HT-29 (cell line): ENCODE data around the gene GOLGA6A. TPM values are rescaled to one million over a fixed set of nuclear protein-coding genes. Genes with fewer than 3 reads are reported as not detected.
"Not testable (repeated sequence)": the region's sequence is repeated elsewhere in the genome, so short reads cannot be mapped to it uniquely, and the experiment has no call there.

ENCODE experiments used
- DNase-seq: peaks from one replicate; pipeline ENCODE4 v3.0.0-alpha.2; 2015; ENCODE audit warnings: low spot score
- total RNA-seq: library from RNA; depleted of rRNA; stranded (reverse); fragments of >200 nt; shearing (Covaris generic); gene quantifications from 2 replicates; pipeline ENCODE4 v1.2.3, GENCODE V29; 2014

The GOLGA6A gene
- total RNA-seq, 1 experiment from 2014 or later, result not detected

DNA sequence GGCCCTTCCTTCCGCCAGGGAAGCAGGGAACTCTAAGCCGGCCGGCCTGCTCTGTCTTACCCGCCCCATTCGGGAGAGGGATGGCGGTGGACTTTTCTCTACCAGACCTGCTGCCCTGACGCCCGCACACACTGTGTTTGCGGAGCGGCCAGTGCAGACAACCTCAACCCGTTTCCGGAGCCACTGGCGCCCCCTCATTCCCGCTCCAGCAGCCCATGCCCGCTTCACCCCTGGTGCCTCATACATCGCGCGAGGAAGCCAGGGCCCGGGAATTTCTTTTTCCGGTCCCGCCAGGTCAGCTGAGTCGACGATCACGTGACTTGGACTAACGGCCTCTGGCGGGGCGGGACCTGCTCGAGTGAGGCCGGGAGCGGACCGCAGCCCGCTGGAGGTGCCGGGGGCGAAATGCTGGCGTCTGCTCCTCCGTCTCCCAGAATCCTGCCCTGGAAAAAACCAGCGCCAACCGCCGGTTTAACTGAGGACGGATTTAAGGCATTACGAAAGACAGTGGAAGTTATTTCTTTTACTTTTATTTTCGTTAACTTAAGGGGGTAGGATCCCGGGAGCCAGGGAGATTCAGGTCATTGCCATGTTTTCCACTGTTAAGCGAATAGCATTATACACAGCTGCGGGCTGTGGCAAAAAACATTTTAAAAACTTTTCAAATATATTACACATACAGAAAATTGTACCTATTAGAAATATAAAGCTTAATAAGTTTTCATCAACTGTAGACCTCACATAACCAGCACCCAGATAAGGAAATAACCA lies 17.8 kb upstream of the GOLGA6A start:
- peak; percentile 87 for DNase-seq

DNA sequence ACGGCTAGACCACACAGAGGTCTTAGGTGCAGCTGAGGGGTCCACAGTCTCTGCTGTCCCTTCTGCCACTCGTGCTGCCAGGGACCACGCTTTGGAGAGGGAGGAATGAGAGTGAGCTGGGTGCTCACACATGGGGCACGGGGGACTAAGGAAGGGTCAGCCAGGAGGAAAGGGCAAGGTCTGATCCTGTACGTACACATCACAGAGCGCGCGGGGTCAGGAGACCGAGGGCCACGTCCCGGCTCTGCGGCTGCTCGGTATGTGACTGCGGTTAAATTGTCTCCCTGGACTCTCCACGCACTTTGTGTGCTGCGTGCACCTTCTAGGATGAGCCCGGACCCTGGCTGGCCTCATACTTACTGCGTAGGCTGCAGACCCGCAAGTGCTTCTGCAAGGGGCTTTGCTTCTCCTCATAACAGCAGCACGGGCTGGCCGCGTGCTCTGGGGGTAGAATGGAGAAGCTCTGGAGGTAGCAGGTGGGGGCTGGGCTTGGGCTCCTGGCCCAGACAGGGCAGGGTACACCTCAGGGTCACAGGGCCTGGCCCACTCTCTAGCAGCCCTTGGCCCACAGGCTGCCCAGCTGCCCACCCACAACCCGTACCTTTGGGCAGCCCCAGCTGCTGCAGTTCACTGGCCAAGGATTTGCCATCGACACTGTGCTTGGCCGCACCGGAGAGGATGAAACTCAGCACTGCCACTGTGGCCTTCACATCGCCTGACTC lies 14.6 kb upstream of the GOLGA6A start:
- not testable (repeated sequence) for DNase-seq

DNA sequence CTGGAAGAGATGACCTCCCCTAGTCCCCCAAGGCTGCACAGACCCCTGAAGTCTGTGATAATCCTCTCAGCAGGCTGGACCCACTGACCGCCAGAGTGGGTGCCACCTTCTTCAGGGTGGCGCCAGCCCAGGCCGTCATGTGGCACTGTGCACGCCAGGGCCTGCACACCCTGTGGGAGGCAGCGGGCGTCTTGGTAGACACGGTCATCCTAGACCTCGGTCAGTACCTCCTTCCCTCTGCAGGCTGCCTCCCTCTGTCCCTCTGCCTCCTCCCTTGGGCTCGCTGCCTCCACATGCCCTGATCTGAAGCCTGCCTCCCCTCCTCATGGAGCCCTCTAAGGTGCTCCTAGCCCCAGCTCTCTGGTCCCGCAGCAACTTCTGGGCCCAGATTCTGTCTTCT lies 13.3 kb upstream of the GOLGA6A start:
- not testable (repeated sequence) for DNase-seq

GRCh38 chr15:74094567-74094966 lies 12.2 kb upstream of the GOLGA6A start:
- DNase-seq, result not testable (repeated sequence)

DNA sequence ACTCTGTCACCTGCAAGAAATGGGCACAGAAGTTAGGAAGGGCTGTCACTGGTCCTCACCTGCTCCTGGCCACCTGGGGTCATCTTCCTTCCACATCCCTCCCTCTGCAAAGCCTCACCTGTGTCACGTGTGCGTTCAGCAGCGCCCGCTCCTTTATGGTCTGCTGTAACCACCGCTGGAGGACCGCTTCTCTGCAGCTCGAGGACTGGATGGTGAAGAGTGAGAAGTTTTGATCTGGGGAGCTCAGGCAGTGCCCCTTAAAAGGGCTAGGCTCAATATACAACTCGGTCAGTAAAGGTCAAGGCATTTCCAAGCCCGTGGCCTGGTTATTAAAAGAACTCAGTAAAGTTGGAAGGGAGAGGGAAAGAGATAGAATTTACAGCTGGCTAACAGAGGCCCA lies 6.6 kb downstream of the GOLGA6A start:
- DNase-seq, result not testable (repeated sequence)

GRCh38 chr15:74072614-74073337 lies 9.6 kb downstream of the GOLGA6A start:
- not testable (repeated sequence) for DNase-seq

DNA sequence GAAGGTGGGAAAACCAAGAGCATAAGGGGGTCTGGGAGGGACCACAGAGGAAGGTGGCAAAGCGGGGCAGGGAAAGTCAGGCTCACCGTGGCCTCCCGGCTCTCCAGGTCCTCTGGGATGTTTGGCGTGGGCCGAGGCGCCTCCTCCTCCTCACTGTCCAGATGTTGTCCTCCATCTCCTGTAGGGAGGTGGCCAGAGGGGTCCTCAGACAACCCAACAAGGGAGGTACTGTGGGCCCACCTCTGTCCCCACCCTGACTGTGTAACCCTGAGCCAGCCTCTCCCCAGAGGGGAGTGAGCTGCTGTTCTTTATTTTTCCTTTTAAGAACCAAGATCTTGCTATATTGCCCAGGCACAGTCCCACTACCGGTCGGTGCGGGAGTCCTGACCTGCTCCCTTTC lies 10.2 kb downstream of the GOLGA6A start:
- not testable (repeated sequence) for DNase-seq

GRCh38 chr15:74071645-74072044 lies 10.7 kb downstream of the GOLGA6A start:
- not testable (repeated sequence) for DNase-seq

DNA sequence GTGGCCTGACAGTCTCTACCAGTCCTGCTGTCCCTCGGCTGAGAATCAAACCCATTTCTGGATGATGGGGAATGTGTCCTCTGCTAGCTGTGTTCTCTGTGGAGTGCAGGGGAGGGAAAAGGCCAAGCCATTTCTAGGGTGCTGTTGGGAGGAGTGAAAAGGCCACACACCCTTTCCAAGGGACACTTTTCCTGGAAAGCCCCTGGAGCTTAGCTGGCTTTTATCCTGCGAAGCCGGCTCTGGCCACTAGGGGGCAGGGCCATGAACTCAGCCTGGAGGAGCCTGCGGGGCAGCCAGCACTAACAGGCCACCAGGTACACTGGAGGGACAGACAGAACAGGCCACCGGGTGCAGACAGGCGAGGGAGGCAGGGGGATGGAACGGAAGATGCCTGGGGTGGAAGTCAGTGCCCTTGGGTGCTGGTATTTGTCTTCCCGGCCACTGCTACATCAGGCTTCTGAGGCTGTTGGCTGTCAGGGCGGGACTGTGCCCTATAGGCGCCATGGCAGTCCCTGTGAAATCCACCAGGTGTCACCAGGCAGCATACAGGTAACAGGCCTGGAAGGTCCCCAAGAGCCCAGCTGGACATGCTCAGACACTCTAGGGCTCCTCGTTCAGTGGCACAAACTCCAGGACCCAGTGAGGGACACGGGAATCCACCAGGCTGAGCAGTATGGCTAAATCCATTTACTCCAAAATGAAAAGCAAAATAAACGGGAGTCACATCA lies 16.5 kb downstream of the GOLGA6A start:
- not testable (repeated sequence) for DNase-seq

- DNase-seq, result not testable (repeated sequence)
Observed at GRCh38 chr15:74064822-74065221, 17.5 kb downstream of the GOLGA6A start.

GRCh38 chr15:74064183-74064582 lies 18.2 kb downstream of the GOLGA6A start:
- not testable (repeated sequence) for DNase-seq

GRCh38 chr15:74063425-74064146 lies 18.8 kb downstream of the GOLGA6A start:
- not testable (repeated sequence) for DNase-seq

- no peak for DNase-seq
Observed at GRCh38 chr15:74062671-74063070, 19.7 kb downstream of the GOLGA6A start.

- no peak for DNase-seq
Observed at GRCh38 chr15:74062236-74062635, 20.1 kb downstream of the GOLGA6A start.

DNA sequence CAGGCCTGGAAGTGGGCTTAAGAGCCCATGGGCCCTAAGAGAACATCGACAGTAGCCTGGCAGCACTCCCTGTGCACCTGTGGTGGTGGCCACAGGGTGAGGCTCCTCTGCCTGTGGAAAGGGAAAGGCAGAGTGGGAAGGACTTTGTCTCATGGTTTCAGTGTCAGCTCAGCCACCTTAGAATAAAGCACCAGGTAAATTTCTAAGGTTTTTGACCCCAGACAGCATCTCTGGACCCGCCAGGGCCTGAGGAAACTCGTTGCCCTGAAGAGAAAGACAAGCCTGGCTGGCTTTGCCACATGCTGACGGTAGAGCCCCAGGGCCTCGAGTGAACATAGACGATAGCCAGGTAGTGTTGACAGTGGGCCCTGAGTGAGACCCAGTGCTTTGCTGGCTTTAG lies 22.1 kb downstream of the GOLGA6A start:
- DNase-seq, result no peak

DNA sequence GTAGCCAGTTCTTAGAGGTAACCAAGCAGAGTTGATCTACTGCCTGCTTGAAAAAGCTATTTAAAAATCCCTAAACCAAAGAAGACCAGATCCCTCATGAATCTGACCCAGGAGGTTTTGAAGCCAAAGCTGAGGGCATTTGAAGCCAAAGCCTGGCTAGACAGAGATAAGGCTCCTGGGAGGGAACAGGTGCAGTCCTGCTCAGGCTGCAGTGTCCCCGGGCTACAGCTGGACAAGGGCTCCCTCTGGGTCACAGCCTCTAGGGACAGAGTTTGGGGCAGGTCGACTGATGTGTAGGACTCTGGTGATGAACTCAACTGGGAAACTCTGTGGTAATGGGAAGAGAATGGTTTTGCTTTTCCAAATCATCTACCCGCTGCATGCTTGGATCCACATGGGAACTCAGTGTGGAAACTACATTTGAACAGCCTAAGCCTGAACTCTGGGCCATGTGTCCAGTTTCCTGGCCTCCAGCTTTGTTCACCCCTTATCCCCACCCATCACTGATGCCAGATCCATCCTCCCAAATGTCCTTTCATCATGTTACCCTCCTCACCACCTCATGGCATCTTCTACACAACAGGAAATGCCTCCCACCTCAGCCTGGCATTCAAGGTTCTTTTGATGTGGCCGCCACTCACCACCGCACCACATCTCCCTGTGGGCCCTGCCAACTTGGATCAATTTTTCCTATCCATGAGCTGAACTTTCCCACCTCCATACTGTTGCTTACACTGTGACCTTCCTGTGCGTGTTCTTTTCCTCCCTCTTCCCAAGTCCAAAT lies 23.1 kb downstream of the GOLGA6A start:
- DNase-seq, result not testable (repeated sequence)

DNA sequence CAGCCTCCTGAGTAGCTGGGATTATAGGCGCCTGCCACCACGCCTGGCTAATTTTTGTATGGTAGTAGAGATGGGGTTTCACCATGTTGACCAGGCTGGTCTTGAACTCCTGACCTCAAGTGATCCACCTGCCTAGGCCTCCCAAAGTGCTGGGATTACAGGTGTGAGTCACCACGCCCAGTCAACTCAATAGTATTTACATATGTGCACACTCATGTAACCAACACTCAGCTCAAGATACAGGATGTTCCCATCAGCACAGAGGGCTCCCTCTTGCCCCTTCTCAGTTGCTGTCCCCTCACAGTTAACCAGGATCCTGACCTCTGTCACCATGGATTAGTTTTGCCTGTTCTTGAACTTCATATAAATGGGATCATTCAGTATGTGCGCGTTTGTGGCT lies 26.0 kb downstream of the GOLGA6A start:
- not testable (repeated sequence) for DNase-seq

GRCh38 chr15:74055804-74056203 lies 26.5 kb downstream of the GOLGA6A start:
- no peak for DNase-seq

DNA sequence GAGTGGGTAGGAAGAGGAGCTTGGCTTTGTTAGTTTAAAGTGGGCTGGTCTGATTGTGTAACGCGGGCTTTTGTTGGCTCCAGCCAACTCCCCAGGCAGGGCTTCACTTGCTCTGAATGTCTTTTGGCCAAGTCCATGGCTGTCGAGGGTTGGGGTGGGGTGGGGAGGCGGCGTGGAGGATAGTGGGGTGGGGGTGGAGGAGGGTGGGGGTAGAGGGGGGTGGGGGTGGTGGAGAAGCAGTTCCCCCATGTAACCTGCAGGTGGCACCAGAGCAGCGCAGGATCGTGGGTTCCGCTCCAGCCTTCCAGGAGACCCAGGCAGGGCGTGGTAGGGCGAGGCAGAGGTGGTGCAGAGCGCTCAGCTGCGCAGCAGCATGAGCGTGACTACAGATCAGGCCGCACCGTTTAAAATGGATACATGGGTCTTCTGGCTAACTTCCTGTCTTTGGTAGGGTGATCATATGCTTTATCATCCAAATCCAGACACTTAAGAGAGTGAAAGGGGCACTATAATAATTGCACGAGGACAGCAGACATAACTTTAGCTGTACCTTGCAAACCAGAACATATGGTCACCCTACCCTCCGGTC lies 28.3 kb downstream of the GOLGA6A start:
- peak; percentile 84 for DNase-seq

- peak; percentile 7 for DNase-seq
Observed at GRCh38 chr15:74053517-74053916, 28.8 kb downstream of the GOLGA6A start.
